ENCODE measurements around the gene NPW.

NPW gene

DNA sequence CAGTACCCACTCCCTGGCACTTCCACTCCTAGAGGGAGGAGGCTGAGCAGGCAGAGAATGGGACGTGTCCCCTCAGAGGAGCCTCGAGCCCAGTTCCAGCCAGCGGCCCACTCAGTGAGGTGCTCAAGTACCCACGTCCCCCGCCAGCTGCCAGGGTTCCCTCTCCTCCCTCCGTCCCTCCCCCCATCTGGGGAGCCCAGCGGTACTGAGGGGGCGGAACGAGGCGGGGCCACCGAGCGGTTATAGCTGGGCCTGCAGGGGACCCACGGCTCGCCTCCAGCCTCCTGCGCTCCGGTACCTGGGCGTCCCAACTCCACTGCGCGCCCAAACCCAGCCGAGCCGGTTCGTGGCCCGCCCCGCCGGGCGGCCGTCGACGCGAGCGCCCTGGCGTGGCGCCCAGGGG lies at the start of gene NPW:
NPW (plus strand) TSS at position 268 of the 403 bp plus-strand sequence.
- in situ Hi-C loops (cut with HindIII; ENCODE audit: low sequenced_read_pairs) = no loop called here

DNA sequence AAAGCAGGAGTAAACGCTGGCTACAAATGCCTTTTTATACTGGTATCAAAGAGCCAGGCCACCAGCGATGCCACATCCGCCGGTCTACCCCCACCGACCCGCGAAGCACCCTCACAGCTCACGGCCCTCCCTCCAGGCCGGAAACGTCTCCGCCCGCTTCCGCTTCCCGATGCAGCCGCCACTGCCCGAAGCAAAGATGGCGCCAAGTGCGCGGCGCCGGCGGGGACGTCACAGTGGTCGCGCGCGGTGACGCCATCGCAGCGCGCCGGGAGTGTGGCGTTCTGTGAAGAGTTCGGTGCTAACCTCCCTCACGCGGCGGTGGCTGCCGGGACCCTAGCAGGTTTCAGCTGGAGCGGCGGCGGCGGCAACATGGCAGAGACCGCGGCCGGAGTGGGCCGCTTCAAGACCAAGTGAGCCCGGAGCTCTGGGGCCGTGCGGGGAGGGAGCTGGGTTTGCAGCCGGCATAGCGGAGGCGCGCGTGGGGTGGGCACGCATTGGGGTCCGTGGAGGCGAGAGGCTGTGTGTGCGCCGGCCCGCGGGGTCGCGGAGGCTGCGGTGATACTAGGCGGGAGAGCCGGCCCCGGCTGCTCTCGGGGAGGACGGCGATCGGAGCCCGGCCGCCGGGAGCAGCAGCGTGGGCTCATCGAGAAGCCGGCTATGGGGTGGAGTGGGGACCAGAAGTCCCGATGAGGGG lies 47.6 kb upstream of the NPW start, which contains the start of gene TBL3:
TBL3 (plus strand) TSS at position 258 of the 694 bp plus-strand sequence; CDS start at position 370, 112 bp downstream.
- in situ Hi-C loops (cut with HindIII; ENCODE audit: low sequenced_read_pairs) = no loop called here

DNA sequence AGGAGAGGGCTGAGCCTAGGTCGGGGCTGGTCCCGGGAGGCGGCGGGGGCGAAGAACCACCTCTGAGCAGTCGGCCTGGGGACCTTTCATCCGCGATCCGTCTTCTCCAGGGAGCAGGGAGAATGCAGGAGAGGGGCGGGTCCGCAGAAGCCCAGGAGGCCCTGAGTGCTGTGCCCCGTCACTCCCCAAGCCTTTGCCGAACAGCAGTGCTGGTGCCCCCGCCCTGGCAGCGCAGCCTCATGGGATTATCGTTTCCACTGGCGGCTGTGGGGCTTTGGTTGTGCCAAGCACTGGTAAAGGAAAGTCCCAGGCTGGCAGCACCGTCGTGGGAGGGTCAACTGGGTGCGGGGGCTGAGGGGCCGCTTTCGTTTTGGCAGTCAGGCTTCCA lies 47.1 kb upstream of the NPW start:
- in situ Hi-C loops (cut with HindIII; ENCODE audit: low sequenced_read_pairs) = no loop called here

- in situ Hi-C loops (cut with HindIII; ENCODE audit: low sequenced_read_pairs) = no loop called here
These were observed 46.0 kb upstream of the NPW start for GRCh38 chr16:1973461-1974156.

GRCh38 chr16:1974157-1975070 lies 45.2 kb upstream of the NPW start:
- in situ Hi-C loops (cut with HindIII; ENCODE audit: low sequenced_read_pairs) = no loop called here

DNA sequence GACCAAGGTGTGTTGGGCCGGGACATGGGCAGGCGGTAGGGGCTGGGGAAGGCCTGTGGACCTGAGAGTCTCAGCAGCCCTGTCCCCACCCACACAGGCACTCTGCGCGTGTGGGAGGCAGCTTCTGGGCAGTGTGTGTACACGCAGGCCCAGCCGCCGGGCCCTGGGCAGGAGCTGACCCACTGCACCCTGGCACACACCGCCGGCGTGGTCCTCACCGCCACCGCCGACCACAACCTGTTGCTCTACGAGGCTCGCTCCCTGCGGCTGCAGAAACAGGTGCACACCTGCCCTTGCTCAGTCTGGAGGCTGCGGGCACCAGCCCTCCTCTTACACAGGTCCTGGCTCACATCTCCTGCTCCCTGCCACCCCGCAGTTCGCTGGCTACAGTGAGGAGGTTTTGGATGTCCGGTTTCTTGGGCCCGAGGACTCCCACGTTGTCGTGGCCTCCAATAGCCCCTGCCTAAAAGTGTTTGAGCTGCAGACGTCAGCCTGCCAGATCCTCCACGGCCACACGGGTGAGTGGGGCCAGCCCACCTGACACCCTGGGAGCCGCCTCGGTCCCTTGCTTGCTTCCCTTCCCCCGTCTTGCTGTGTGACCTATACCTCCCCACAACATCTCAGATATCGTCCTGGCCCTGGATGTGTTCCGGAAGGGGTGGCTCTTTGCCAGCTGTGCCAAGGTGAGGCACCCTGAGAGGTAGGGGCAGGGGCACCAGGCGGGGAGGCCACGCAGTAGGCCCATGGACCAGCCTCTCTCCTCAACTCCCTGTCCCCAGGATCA lies 44.0 kb upstream of the NPW start:
- in situ Hi-C loops (cut with HindIII; ENCODE audit: low sequenced_read_pairs) = no loop called here

DNA sequence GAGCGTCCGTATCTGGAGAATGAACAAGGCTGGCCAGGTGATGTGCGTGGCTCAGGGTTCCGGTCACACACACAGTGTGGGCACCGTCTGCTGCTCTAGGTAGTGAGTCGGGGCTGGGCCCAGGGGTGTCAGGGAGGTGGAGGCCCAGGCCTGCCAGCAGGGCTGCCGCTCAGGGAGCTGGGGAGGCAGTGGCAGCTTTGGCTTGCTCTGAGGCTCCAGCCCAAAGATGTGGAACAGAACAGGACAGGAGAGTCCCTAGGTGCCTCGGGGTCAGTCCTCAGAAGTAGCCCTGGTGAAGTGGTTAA lies 43.4 kb upstream of the NPW start:
- in situ Hi-C loops (cut with HindIII; ENCODE audit: low sequenced_read_pairs) = no loop called here

- in situ Hi-C loops (cut with HindIII; ENCODE audit: low sequenced_read_pairs) = no loop called here
These were observed 42.4 kb upstream of the NPW start for GRCh38 chr16:1976951-1977874.

GRCh38 chr16:1977875-1978268 lies 41.7 kb upstream of the NPW start:
- in situ Hi-C loops (cut with HindIII; ENCODE audit: low sequenced_read_pairs) = no loop called here

GRCh38 chr16:1978476-1979120 lies 41.0 kb upstream of the NPW start:
- in situ Hi-C loops (cut with HindIII; ENCODE audit: low sequenced_read_pairs) = no loop called here

DNA sequence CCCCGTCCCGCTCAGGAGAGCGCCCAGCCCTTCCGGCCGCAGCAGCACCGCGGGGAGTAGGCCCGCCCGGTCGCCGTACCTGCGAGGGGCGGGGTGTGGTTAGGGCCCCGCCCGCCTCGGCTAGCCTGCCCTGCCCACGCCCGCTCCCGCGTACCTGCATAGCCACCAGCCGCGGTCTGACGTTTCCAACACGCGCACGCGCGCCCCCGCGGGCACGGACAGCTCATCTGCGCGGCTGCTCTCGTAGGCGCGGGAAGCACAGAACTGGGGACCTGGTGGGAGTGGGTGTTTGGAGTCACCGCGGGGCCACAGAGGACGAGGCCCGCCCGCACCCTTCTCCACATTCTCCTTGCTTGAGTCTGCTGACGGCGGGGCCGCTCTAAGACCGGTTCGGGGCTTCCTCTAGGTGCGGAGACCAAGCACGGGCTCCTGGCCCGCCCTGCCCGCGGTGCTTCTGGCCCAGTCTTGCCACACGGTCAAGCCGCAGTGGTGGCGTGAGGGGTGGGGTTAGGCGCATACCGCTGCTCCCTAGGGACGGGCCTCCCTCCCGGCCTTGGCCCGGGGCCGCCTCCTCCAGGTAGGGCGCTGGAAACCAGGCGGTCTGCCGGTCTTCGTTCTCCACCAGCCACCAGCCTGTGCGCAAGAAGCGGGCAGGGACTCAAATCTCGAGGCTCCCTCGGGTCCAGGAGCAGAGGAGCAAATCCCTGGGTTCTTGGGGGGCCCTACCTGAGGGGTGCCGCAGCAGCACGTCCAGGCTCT lies 40.1 kb upstream of the NPW start:
- in situ Hi-C loops (cut with HindIII; ENCODE audit: low sequenced_read_pairs) = no loop called here

DNA sequence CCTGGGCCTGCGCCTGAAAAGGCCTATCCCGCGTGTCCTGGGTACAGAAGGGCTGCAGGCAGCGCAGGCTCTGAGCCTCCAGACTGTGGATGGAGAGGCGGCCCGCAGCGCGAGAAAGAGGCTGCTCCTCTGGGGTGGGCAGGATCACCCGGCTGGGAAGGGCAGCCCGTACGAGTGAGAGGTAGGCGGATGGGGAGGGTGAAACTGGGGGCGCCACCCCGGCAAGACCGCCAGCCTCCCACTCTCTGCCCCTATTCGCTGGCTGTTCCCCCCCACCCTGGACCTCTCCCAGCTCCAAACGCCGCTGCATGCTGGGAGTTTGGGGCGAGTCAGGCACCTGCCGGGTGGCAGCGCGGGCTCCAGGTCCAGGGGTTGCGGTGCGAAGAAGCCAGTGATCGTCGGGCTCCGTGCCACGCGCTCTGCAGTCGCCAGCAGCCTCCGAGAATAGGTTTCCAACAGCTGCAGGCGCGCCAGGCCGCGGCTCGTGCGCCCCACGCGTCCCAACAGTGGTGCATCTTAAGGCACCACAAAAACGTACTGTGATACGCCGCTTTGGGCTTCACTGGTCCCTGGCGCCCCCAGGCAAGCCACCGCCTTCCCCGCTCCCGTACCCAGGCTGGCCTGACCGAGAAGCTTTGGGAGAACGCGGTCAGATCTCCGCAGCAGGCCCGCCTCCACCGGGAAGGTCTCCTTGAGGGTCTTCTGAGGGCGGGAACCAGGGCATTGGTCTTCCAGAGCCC lies 39.4 kb upstream of the NPW start:
- in situ Hi-C loops (cut with HindIII; ENCODE audit: low sequenced_read_pairs) = no loop called here

- in situ Hi-C loops (cut with HindIII; ENCODE audit: low sequenced_read_pairs) = no loop called here
These were observed 38.9 kb upstream of the NPW start for GRCh38 chr16:1980770-1981087.

- in situ Hi-C loops (cut with HindIII; ENCODE audit: low sequenced_read_pairs) = no loop called here
These were observed 38.2 kb upstream of the NPW start, which contains the start of gene NOXO1 for GRCh38 chr16:1981398-1981836. TSS of gene NOXO1 (minus strand) at chr16:1981469. CDS start at chr16:1981179, 290 bp downstream.

GRCh38 chr16:1982013-1982433 lies 37.6 kb upstream of the NPW start:
- in situ Hi-C loops (cut with HindIII; ENCODE audit: low sequenced_read_pairs) = no loop called here

- in situ Hi-C loops (cut with HindIII; ENCODE audit: low sequenced_read_pairs) = no loop called here
These were observed 36.5 kb upstream of the NPW start for GRCh38 chr16:1982991-1983543.

GRCh38 chr16:1983544-1984346 lies 35.8 kb upstream of the NPW start, which contains the start of gene GFER:
TSS of gene GFER (plus strand) at chr16:1984193. CDS start at chr16:1984219, 26 bp downstream.
- in situ Hi-C loops (cut with HindIII; ENCODE audit: low sequenced_read_pairs) = no loop called here

Measured in DLD1 (cell line).